NCI-H2081 (cell line): Measurements from ENCODE around the gene UBTF.
A peak's percentile ranks its signal among the peaks of the same experiment; 100 is the strongest.

Source experiments
- DNase-seq, 2 experiments: peaks; one replicate each; lab custom pipeline; 2025; lab: John Stamatoyannopoulos, UW

Gene UBTF

GRCh38 chr17:44213403-44214229 is 5.9 kb downstream of the UBTF start:
- DNase-seq: no peak

- DNase-seq: no peak
These were observed 6.7 kb downstream of the UBTF start for GRCh38 chr17:44212507-44213402.

GRCh38 chr17:44211281-44212265 is 7.9 kb downstream of the UBTF start:
- no peak for DNase-seq

GRCh38 chr17:44210342-44211192 is 8.9 kb downstream of the UBTF start:
- peak; percentile 79 to 82 for DNase-seq

GRCh38 chr17:44209786-44210341 is 9.6 kb downstream of the UBTF start:
- no peak for DNase-seq

GRCh38 chr17:44207743-44208142 is 11.7 kb downstream of the UBTF start:
- DNase-seq: no peak

- DNase-seq: no peak
These were observed 12.2 kb downstream of the UBTF start for GRCh38 chr17:44207319-44207718.

- DNase-seq: no peak
These were observed 12.7 kb downstream of the UBTF start for GRCh38 chr17:44206825-44207155.

GRCh38 chr17:44205962-44206824 is 13.3 kb downstream of the UBTF start:
- no peak for DNase-seq

- DNase-seq: no peak
These were observed 15.0 kb downstream of the UBTF start for GRCh38 chr17:44204441-44204882.

GRCh38 chr17:44203731-44204440 is 15.6 kb downstream of the UBTF start:
- peak; percentile 29 to 60 for DNase-seq

- no peak for DNase-seq
These were observed 16.7 kb downstream of the UBTF start for GRCh38 chr17:44202756-44203155.

GRCh38 chr17:44200478-44201155 is 18.9 kb downstream of the UBTF start:
- peak; percentile 32 to 65 for DNase-seq

- peak; percentile 98 to 100 for DNase-seq
These were observed 19.7 kb downstream of the UBTF start, which contains the start of gene ATXN7L3 for GRCh38 chr17:44199553-44200477. Gene ATXN7L3 (minus strand): TSS chr17:44199884. CDS start chr17:44198070, 1,814 bp downstream.

- DNase-seq: peak; percentile 56 to 59
These were observed 20.5 kb downstream of the UBTF start for GRCh38 chr17:44198721-44199552.
